Breast epithelium (tissue), 3 donors: Measurements from ENCODE around the gene FARP1.

Source experiments
- POLR2A ChIP-seq: fragments of 450-650 bp; IDR thresholded peaks from one replicate; pipeline ENCODE4 v1.6.1; 2016; ENCODE audit warnings: antibody characterized with exemption, mild to moderate bottlenecking, moderate library complexity
- POLR2AphosphoS5 ChIP-seq, 3 donors: sonication (generic); formaldehyde crosslinking; IDR thresholded peaks; one replicate each; pipeline ENCODE4 v1.6.1; 2017; ENCODE audit warnings: antibody characterized with exemption in 3 of 3
- TF ChIP-seq, protein P1 (sequence below), 3 donors: fragments of 450-650 bp; IDR thresholded peaks; one replicate each; pipeline ENCODE4 v1.5.1; 2016 to 2017; ENCODE audit warnings: antibody characterized with exemption in 3 of 3, mild to moderate bottlenecking in 3 of 3, moderate library complexity in 3 of 3

DNA sequence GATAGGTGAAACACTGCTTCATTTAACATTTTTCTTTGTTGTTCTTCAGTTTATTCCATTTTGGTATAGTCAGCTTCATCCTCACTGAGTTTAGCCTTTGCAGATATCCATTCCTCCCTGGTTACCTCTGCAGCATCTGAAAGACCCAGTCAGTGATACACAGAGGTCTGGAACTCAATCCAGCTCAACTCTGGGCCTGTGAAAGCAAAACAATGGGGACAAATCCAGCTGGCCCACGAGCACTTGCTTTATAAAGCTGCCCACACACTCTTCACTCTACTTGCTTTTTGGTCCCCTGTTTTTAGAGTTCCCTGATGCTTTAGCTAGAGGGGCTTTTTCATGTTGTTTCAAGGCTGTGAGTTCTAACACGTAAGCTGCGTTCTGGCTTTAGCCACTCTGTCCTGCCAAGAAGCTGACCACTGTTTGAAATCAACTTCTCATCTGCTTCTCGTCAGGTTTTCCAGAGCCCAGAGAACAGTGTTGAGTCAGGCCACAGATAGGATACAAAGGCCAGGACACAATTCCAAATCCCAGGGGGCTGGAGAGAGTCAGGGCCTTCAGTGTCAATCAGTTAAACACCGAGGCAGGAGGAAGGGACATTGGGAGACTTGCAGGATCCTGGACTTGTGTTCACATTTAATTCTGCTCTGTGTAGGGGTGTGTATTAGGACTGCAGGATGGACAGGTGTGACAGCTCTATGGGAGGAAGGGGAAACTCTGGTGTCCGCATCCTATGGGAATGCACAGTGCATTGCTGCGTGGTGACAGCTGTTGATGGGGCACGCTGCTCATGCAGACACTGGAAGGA lies 117.7 kb downstream of the FARP1 start:
- TF ChIP-seq POLR2A (no peak), POLR2AphosphoS5 (IDR thresholded peaks at IDR 0.05) (no peak)
- TF ChIP-seq, protein P1, sequence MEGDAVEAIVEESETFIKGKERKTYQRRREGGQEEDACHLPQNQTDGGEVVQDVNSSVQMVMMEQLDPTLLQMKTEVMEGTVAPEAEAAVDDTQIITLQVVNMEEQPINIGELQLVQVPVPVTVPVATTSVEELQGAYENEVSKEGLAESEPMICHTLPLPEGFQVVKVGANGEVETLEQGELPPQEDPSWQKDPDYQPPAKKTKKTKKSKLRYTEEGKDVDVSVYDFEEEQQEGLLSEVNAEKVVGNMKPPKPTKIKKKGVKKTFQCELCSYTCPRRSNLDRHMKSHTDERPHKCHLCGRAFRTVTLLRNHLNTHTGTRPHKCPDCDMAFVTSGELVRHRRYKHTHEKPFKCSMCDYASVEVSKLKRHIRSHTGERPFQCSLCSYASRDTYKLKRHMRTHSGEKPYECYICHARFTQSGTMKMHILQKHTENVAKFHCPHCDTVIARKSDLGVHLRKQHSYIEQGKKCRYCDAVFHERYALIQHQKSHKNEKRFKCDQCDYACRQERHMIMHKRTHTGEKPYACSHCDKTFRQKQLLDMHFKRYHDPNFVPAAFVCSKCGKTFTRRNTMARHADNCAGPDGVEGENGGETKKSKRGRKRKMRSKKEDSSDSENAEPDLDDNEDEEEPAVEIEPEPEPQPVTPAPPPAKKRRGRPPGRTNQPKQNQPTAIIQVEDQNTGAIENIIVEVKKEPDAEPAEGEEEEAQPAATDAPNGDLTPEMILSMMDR (IDR thresholded peaks at IDR 0.05) = no peak
